ENCODE results near the gene TRIM63.

- TF ChIP-seq CTCF (conservative IDR thresholded peaks at IDR 0.05) (no peak), EZH2 (IDR thresholded peaks at IDR 0.05; ENCODE audit: low read depth) (no peak)
These were observed 54.6 kb downstream of the TRIM63 start for GRCh38 chr1:26012864-26013263.

Measured in PC-9 (cell line).